ENCODE data around the gene PRTFDC1.

The PRTFDC1 gene

GRCh38 chr10:24917979-24918378 lies 34.4 kb downstream of the PRTFDC1 start:
- Histone ChIP-seq H3K4me2 (ENCODE audit: low read depth, low read length, poor library complexity, severe bottlenecking) (no peak overlapping the region), H3K9ac (ENCODE audit: low read length) (no peak overlapping the region), H4K20me1 (ENCODE audit: low read depth, low read length) (no peaks in the 10 kb centered on the region), H3F3A (ENCODE audit: insufficient read depth) (no peaks in the 10 kb centered on the region), H3K4me3 (ENCODE audit: insufficient read depth, low read length, poor library complexity, severe bottlenecking) (no peak overlapping the region), H2AFZ (ENCODE audit: low read depth, low read length, severe bottlenecking) (no peak overlapping the region), H3K9me3 (ENCODE audit: insufficient read depth, low read length) (no peaks in the 10 kb centered on the region), H3K79me2 (ENCODE audit: insufficient read depth, low read length) (no peaks in the 10 kb centered on the region), H3K9me2 (replicated peaks; ENCODE audit: insufficient read depth, low read length) (no peaks in the 10 kb centered on the region), H3K27ac (ENCODE audit: low read depth, low read length) (no peak overlapping the region), H3K36me3 (ENCODE audit: low read length) (no peaks in the 10 kb centered on the region), H3K27me3 (ENCODE audit: low read length) (no peaks in the 10 kb centered on the region)
- TF ChIP-seq EZH2phosphoT487 (conservative IDR thresholded peaks at IDR 0.05; ENCODE audit: low read length): no peak
- TF ChIP-seq CTCF (IDR thresholded peaks at IDR 0.05; ENCODE audit: insufficient read depth, low read length, poor library complexity, severe bottlenecking): no peak

GRCh38 chr10:24917493-24917892 lies 34.9 kb downstream of the PRTFDC1 start:
- no peak for TF ChIP-seq EZH2phosphoT487 (conservative IDR thresholded peaks at IDR 0.05; ENCODE audit: low read length)
- Histone ChIP-seq H2AFZ (ENCODE audit: low read depth, low read length, severe bottlenecking) (no peak overlapping the region), H3K4me2 (ENCODE audit: low read depth, low read length, poor library complexity, severe bottlenecking) (no peak overlapping the region), H3K9ac (ENCODE audit: low read length) (no peak overlapping the region), H3K4me3 (ENCODE audit: insufficient read depth, low read length, poor library complexity, severe bottlenecking) (no peak overlapping the region), H3K27me3 (ENCODE audit: low read length) (no peaks in the 10 kb centered on the region), H3K9me3 (ENCODE audit: insufficient read depth, low read length) (no peaks in the 10 kb centered on the region), H3F3A (ENCODE audit: insufficient read depth) (no peaks in the 10 kb centered on the region), H3K36me3 (ENCODE audit: low read length) (no peaks in the 10 kb centered on the region), H3K27ac (ENCODE audit: low read depth, low read length) (no peak overlapping the region), H4K20me1 (ENCODE audit: low read depth, low read length) (no peaks in the 10 kb centered on the region), H3K9me2 (replicated peaks; ENCODE audit: insufficient read depth, low read length) (no peaks in the 10 kb centered on the region), H3K79me2 (ENCODE audit: insufficient read depth, low read length) (no peaks in the 10 kb centered on the region)

GRCh38 chr10:24916365-24916764 lies 36.0 kb downstream of the PRTFDC1 start:
- Histone ChIP-seq H3K36me3 (ENCODE audit: low read length) (no peaks in the 10 kb centered on the region), H4K20me1 (ENCODE audit: low read depth, low read length) (no peaks in the 10 kb centered on the region), H3K27ac (ENCODE audit: low read depth, low read length) (no peak overlapping the region), H3K4me3 (ENCODE audit: insufficient read depth, low read length, poor library complexity, severe bottlenecking) (no peak overlapping the region), H3K79me2 (ENCODE audit: insufficient read depth, low read length) (no peaks in the 10 kb centered on the region), H3K27me3 (ENCODE audit: low read length) (no peaks in the 10 kb centered on the region), H3K4me2 (ENCODE audit: low read depth, low read length, poor library complexity, severe bottlenecking) (no peak overlapping the region), H2AFZ (ENCODE audit: low read depth, low read length, severe bottlenecking) (no peak overlapping the region), H3F3A (ENCODE audit: insufficient read depth) (no peaks in the 10 kb centered on the region), H3K9ac (ENCODE audit: low read length) (no peak overlapping the region), H3K9me3 (ENCODE audit: insufficient read depth, low read length) (no peaks in the 10 kb centered on the region), H3K9me2 (replicated peaks; ENCODE audit: insufficient read depth, low read length) (no peaks in the 10 kb centered on the region)
- TF ChIP-seq CTCF (IDR thresholded peaks at IDR 0.05; ENCODE audit: insufficient read depth, low read length, poor library complexity, severe bottlenecking): no peak
- no peak for TF ChIP-seq EZH2phosphoT487 (conservative IDR thresholded peaks at IDR 0.05; ENCODE audit: low read length)

GRCh38 chr10:24915304-24915703 lies 37.1 kb downstream of the PRTFDC1 start:
- H3K9me3 ChIP-seq (ENCODE audit: insufficient read depth, low read length): no peaks in the 10 kb centered on the region
- H3K27ac ChIP-seq (ENCODE audit: low read depth, low read length): no peak overlapping the region
- H3K4me2 ChIP-seq (ENCODE audit: low read depth, low read length, poor library complexity, severe bottlenecking): no peak overlapping the region
- H4K20me1 ChIP-seq (ENCODE audit: low read depth, low read length): no peaks in the 10 kb centered on the region
- H3K9me2 ChIP-seq (replicated peaks; ENCODE audit: insufficient read depth, low read length): no peaks in the 10 kb centered on the region
- TF ChIP-seq CTCF (IDR thresholded peaks at IDR 0.05; ENCODE audit: insufficient read depth, low read length, poor library complexity, severe bottlenecking) (no peak), EZH2phosphoT487 (conservative IDR thresholded peaks at IDR 0.05; ENCODE audit: low read length) (no peak)
- no peak overlapping the region for H3K9ac ChIP-seq (ENCODE audit: low read length)
- no peaks in the 10 kb centered on the region for H3F3A ChIP-seq (ENCODE audit: insufficient read depth)
- H3K4me3 ChIP-seq (ENCODE audit: insufficient read depth, low read length, poor library complexity, severe bottlenecking): no peak overlapping the region
- no peaks in the 10 kb centered on the region for H3K36me3 ChIP-seq (ENCODE audit: low read length)
- H2AFZ ChIP-seq (ENCODE audit: low read depth, low read length, severe bottlenecking): no peak overlapping the region
- H3K27me3 ChIP-seq (ENCODE audit: low read length): no peaks in the 10 kb centered on the region
- no peaks in the 10 kb centered on the region for H3K79me2 ChIP-seq (ENCODE audit: insufficient read depth, low read length)
